Suprapubic skin (tissue), 4 donors: ENCODE data around the gene FOXP4. TPM values are rescaled to one million over a fixed set of nuclear protein-coding genes. Genes with fewer than 3 reads are reported as not detected.

Experiments used
- DNase-seq, 2 donors: peaks; one replicate each; pipeline ENCODE4 v3.0.0-alpha.2; 2019; ENCODE audit warnings: low spot score in 2 of 2
- H3K27ac ChIP-seq: fragments of 200-600 bp; sonication (generic); one replicate; pipeline ENCODE4 v1.5.1; 2019
- H3K27me3 ChIP-seq: fragments of 200-600 bp; sonication (generic); one replicate; pipeline ENCODE4 v1.5.1; 2019
- H3K36me3 ChIP-seq: fragments of 200-600 bp; sonication (generic); one replicate; pipeline ENCODE4 v1.5.1; 2019
- H3K4me1 ChIP-seq: fragments of 200-600 bp; sonication (generic); one replicate; pipeline ENCODE4 v1.5.1; 2019
- H3K4me3 ChIP-seq: fragments of 200-600 bp; sonication (generic); one replicate; pipeline ENCODE4 v1.5.1; 2019; ENCODE audit warnings: mild to moderate bottlenecking
- H3K9me3 ChIP-seq: fragments of 200-600 bp; sonication (generic); one replicate; pipeline ENCODE4 v1.5.1; 2019
- EP300 ChIP-seq: sonication (generic); formaldehyde crosslinking; IDR thresholded peaks from one replicate; pipeline ENCODE4 v1.6.1; 2017; ENCODE audit warnings: antibody characterized with exemption
- POLR2A ChIP-seq, 2 donors: fragments of 450-650 bp; IDR thresholded peaks; one replicate each; pipeline ENCODE4 v1.6.1; 2017; ENCODE audit warnings: antibody characterized with exemption in 2 of 2, mild to moderate bottlenecking in 2 of 2, moderate library complexity in 2 of 2
- POLR2AphosphoS5 ChIP-seq, 3 donors: sonication (generic); formaldehyde crosslinking; IDR thresholded peaks; one replicate each; pipeline ENCODE4 v1.6.1; 2017; ENCODE audit warnings: antibody characterized with exemption in 3 of 3
- WGBS: methylation state at CpG from one replicate; pipeline ENCODE4 v1.1.5; 2018; 5-methylcytosine and 5-hydroxymethylcytosine counted together
- total RNA-seq, 4 donors: library from RNA; depleted of rRNA; stranded (reverse); fragments of >200 nt; gene quantifications; one replicate each; pipeline ENCODE4 v1.1.0, GENCODE V29; 2016
- TF ChIP-seq, protein P1 (sequence below), 2 donors: fragments of 200-600 bp in 1 of 2; fragments of 450-650 bp in 1 of 2; sonication (generic) in 1 of 2; IDR thresholded peaks; one replicate each; pipeline ENCODE4 v1.5.1; 2016 to 2019; ENCODE audit warnings: antibody characterized with exemption in 2 of 2, mild to moderate bottlenecking in 1 of 2, moderate library complexity in 1 of 2

Gene FOXP4
- total RNA-seq, 4 donors from 2014 or later = 8.1 to 12.1 (median 10.4) TPM

DNA sequence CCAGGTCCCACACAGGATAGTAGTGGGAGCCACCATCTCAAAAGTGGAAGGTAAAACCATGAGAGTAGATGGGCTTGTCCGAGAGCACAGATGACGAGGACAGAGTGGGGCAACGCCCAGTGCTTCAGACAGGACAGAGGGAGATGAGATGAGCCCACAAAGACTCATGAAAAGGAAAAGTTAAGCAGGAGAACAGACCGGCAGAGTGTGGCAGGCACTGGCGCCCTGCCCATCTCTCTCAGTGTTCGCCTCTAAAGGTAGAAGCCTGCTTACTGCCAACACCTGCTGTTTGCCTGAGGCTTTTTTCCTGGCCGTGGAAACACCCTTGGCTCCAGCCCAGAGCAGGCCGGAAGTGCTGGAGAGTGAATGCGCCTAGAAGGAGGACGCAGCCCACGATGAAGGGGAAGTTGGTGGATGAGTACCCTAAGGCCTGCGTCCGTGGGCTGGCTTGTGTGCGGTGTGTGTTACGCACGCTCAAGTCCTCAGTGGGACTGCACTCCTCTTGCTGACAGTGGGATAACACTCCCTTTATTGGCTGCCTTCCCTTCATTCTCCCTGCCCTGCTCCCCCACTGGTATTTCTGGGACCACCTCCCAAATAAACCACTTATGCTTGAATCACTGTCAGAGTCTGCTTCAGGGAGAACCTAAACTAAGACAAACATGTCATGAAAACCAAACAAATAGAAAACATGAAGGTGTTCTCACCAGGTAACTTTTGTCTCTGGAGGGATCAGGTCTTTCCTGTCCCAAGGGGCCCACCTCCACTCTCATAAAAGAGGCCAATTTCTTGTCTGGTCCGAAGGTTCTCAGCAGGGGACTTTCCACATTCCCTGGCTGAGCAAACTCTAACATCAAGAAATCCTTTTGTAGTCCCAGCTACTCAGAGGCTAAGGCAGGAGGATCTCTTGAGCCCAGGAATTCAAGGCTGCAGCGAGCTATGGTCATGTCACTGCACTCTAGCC lies 9.1 kb upstream of the FOXP4 start:
- H3K36me3 ChIP-seq = no peaks in the 10 kb centered on the region
- no peak for DNase-seq
- peaks cover 6% of the 10 kb centered on the region for H3K27me3 ChIP-seq
- no peaks in the 10 kb centered on the region for H3K9me3 ChIP-seq
- no peak overlapping the region for H3K4me3 ChIP-seq
- TF ChIP-seq, protein P1, sequence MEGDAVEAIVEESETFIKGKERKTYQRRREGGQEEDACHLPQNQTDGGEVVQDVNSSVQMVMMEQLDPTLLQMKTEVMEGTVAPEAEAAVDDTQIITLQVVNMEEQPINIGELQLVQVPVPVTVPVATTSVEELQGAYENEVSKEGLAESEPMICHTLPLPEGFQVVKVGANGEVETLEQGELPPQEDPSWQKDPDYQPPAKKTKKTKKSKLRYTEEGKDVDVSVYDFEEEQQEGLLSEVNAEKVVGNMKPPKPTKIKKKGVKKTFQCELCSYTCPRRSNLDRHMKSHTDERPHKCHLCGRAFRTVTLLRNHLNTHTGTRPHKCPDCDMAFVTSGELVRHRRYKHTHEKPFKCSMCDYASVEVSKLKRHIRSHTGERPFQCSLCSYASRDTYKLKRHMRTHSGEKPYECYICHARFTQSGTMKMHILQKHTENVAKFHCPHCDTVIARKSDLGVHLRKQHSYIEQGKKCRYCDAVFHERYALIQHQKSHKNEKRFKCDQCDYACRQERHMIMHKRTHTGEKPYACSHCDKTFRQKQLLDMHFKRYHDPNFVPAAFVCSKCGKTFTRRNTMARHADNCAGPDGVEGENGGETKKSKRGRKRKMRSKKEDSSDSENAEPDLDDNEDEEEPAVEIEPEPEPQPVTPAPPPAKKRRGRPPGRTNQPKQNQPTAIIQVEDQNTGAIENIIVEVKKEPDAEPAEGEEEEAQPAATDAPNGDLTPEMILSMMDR (IDR thresholded peaks at IDR 0.05) = no peak
- TF ChIP-seq EP300 (no peak), POLR2A (IDR thresholded peaks at IDR 0.05) (no peak), POLR2AphosphoS5 (IDR thresholded peaks at IDR 0.05) (no peak)
- WGBS = 45% methylated on average over 18 of the region's 18 CpGs
- no peak overlapping the region for H3K27ac ChIP-seq
- peaks cover 20% of the 10 kb centered on the region for H3K4me1 ChIP-seq

DNA sequence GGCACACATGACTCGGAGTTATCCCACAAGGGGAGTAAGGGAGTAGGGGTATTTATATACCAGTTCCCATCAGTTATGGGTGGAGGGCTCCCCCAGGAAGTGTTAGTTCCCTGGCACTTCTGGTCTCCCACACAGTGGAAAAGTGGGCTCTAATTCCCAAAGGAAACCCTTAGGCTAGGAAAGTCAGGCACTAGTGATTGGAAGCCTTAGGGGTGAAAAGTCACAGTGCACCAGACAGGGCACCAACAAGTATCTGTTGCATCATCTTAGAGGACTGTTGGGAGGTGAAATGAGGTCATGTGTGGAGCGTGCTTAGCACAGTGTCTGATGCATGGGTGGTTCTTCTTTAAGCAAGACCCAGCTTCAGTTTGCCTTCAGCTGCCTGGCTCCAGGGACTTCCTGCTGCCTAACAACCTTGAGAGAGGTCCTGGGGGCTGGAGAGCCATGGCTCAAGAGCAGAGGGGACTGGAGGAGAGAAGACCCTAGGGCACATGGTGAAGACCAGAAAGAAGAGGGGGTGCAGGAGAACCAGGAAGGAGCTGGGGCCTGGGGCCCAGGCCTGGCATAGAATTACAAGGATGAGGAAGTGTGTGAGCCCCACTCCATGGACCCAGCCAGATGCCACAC lies 7.5 kb upstream of the FOXP4 start:
- Histone ChIP-seq H3K36me3 (no peaks in the 10 kb centered on the region), H3K4me3 (no peak overlapping the region), H3K4me1 (peaks cover 15% of the 10 kb centered on the region), H3K27me3 (peaks cover 4% of the 10 kb centered on the region), H3K9me3 (no peaks in the 10 kb centered on the region), H3K27ac (no peak overlapping the region)
- TF ChIP-seq POLR2AphosphoS5 (IDR thresholded peaks at IDR 0.05) (no peak), POLR2A (IDR thresholded peaks at IDR 0.05) (no peak), EP300 (no peak)
- TF ChIP-seq, protein P1 (IDR thresholded peaks at IDR 0.05) = no peak
- WGBS = 73% methylated on average over 2 of the region's 2 CpGs
- DNase-seq = no peak

DNA sequence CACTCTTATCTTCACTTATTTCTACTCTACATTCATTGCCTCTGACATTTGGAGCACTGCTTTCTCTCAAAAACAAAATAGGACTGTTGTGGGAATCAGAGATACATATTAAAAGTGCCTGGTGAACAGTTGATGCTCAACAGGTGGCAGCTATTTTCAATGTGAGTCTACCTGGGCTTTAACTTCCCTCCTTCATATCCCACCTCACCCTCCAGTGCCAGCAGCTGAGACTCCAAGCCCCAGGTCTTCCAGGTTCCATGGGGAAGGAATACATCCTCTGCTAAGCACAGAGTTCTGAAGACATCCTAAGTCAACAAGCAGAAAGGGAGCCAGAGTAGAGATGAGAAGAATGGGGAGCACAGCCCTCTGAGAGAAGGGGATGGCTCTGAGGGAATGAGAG lies 7.0 kb upstream of the FOXP4 start:
- no peak overlapping the region for H3K4me3 ChIP-seq
- H3K4me1 ChIP-seq = peaks cover 15% of the 10 kb centered on the region
- no peaks in the 10 kb centered on the region for H3K27me3 ChIP-seq
- no peaks in the 10 kb centered on the region for H3K9me3 ChIP-seq
- no peak for TF ChIP-seq POLR2AphosphoS5 (IDR thresholded peaks at IDR 0.05)
- TF ChIP-seq, protein P1 (IDR thresholded peaks at IDR 0.05) = no peak
- TF ChIP-seq EP300 = no peak
- no peak for TF ChIP-seq POLR2A (IDR thresholded peaks at IDR 0.05)
- H3K36me3 ChIP-seq = no peaks in the 10 kb centered on the region
- no peak for DNase-seq
- no peak overlapping the region for H3K27ac ChIP-seq

DNA sequence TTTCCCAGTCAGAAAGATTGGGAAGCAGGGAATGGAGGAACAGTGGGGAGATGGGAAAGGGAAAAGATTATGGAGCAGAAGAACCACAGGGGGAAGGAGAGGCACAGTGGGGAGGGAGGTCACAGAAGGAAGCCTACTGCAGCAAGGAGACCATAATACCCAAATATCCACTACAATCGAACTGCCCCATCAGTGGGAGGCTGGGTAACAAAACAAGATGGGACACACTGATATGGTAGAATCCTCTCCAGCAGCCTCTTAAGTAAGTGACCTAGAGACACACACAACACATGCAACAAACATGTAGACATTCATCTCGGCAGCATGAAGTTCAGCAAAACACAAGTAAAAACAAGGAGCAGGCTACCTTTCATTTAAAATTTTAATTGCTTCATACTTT lies 4.8 kb upstream of the FOXP4 start:
- no peak for DNase-seq
- Histone ChIP-seq H3K36me3 (no peaks in the 10 kb centered on the region), H3K4me1 (peaks cover 23% of the 10 kb centered on the region), H3K27ac (no peak overlapping the region), H3K4me3 (no peak overlapping the region), H3K9me3 (no peaks in the 10 kb centered on the region), H3K27me3 (no peaks in the 10 kb centered on the region)
- WGBS = 90% methylated on average over 2 of the region's 2 CpGs
- TF ChIP-seq, protein P1 (IDR thresholded peaks at IDR 0.05) = no peak

DNA sequence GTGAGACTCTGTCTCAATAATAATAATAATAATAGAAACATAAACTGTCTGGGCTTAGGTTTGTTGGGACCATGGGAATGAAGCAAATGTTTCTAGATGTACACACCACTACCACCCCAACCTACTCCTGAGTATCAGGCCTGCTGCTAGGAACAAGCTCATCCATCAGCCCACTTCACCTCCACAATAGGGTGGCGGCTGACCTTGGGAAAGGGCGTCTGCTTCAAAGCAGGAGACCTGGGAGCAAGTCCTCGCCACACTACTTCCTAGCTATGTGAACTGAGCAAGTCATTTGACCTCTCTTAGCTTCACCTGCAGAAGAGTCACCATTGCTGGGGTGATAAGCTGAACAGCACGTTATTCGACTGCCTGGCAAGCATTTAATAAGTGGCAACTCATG lies 3.1 kb upstream of the FOXP4 start:
- no peak for DNase-seq
- Histone ChIP-seq H3K27ac (no peak overlapping the region), H3K27me3 (peaks cover 2% of the 10 kb centered on the region), H3K4me3 (no peak overlapping the region), H3K36me3 (no peaks in the 10 kb centered on the region), H3K4me1 (peaks cover 22% of the 10 kb centered on the region), H3K9me3 (no peaks in the 10 kb centered on the region)
- 97% methylated on average over 5 of the region's 5 CpGs for WGBS
- TF ChIP-seq, protein P1 (IDR thresholded peaks at IDR 0.05) = no peak
- TF ChIP-seq EP300 (no peak), POLR2A (IDR thresholded peaks at IDR 0.05) (no peak), POLR2AphosphoS5 (IDR thresholded peaks at IDR 0.05) (no peak)
